Smooth muscle cell (in vitro differentiated cells): ENCODE measurements around the gene MARVELD2. TPM values are rescaled to one million over a fixed set of nuclear protein-coding genes. Genes with fewer than 3 reads are reported as not detected.
"Not testable (repeated sequence)": the region's sequence is repeated elsewhere in the genome, so short reads cannot be mapped to it uniquely, and the experiment has no call there.

ENCODE experiments used
- DNase-seq: peaks from one replicate; lab custom pipeline; 2025; ENCODE audit not compliant: unreplicated experiment; lab: John Stamatoyannopoulos, UW
- H2AFZ ChIP-seq: fragments of 200-600 bp; sonication (generic); 2 replicates; pipeline ENCODE4 v1.6.0; 2016; ENCODE audit warnings: antibody characterized with exemption, low read depth, mild to moderate bottlenecking
- H3F3A ChIP-seq: fragments of 200-600 bp; sonication (generic); 2 replicates; pipeline ENCODE4 v1.6.0; 2017; ENCODE audit warnings: antibody characterized with exemption, low read depth
- H3K27ac ChIP-seq: fragments of 200-600 bp; sonication (generic); 2 replicates; pipeline ENCODE4 v1.5.1; 2016; ENCODE audit warnings: low read depth, mild to moderate bottlenecking
- H3K27me3 ChIP-seq: fragments of 200-600 bp; sonication (generic); 2 replicates; pipeline ENCODE4 v1.6.1; 2016; ENCODE audit warnings: low read depth, mild to moderate bottlenecking
- H3K36me3 ChIP-seq: fragments of 200-600 bp; sonication (generic); 2 replicates; pipeline ENCODE4 v1.5.1; 2016; ENCODE audit warnings: low read depth
- H3K4me1 ChIP-seq: fragments of 200-600 bp; sonication (generic); 2 replicates; pipeline ENCODE4 v1.5.1; 2016; ENCODE audit warnings: low read depth
- H3K4me2 ChIP-seq: fragments of 200-600 bp; sonication (generic); 2 replicates; pipeline ENCODE4 v1.6.0; 2016; ENCODE audit warnings: mild to moderate bottlenecking
- H3K4me3 ChIP-seq: fragments of 200-600 bp; sonication (generic); 2 replicates; pipeline ENCODE4 v1.5.1; 2016; ENCODE audit warnings: mild to moderate bottlenecking
- H3K79me2 ChIP-seq: fragments of 200-600 bp; sonication (generic); 2 replicates; pipeline ENCODE4 v1.6.0; 2016; ENCODE audit warnings: low read depth, mild to moderate bottlenecking
- H3K9ac ChIP-seq: fragments of 200-600 bp; sonication (generic); 2 replicates; pipeline ENCODE4 v1.6.0; 2016; ENCODE audit warnings: low read depth
- H3K9me3 ChIP-seq: fragments of 200-600 bp; sonication (generic); replicated peaks from 2 replicates; pipeline ENCODE4 v1.5.1; 2016; ENCODE audit warnings: low read depth
- H4K20me1 ChIP-seq: fragments of 200-600 bp; sonication (generic); 2 replicates; pipeline ENCODE4 v1.6.0; 2016; ENCODE audit warnings: low read depth
- CTCF ChIP-seq: fragments of 200-600 bp; sonication (generic); IDR thresholded peaks from 2 replicates; pipeline ENCODE4 v1.5.1; 2017; ENCODE audit warnings: borderline replicate concordance, mild to moderate bottlenecking, antibody characterized with exemption; ENCODE audit not compliant: insufficient read depth, poor library complexity, severe bottlenecking
- WGBS: methylation state at CpG from one replicate; pipeline ENCODE4 v1.1.7; 2016; ENCODE audit warnings: low lambda C conversion rate; 5-methylcytosine and 5-hydroxymethylcytosine counted together
- polyA plus RNA-seq: library from polyadenylated mRNA; unstranded; fragments of >200 nt; fragmentation: Nextera tagmentation; extraction: Ambion mirVana; gene quantifications from 2 replicates; pipeline ENCODE4 v1.2.1, GENCODE V29; 2016
- total RNA-seq: library from RNA; depleted of rRNA; stranded (reverse); fragments of >200 nt; gene quantifications from 2 replicates; pipeline ENCODE4 v1.2.3, GENCODE V29; 2014

MARVELD2 gene
- total and polyA plus RNA-seq, 2 experiments from 2014 or later = 1.4 to 8.3 TPM

DNA sequence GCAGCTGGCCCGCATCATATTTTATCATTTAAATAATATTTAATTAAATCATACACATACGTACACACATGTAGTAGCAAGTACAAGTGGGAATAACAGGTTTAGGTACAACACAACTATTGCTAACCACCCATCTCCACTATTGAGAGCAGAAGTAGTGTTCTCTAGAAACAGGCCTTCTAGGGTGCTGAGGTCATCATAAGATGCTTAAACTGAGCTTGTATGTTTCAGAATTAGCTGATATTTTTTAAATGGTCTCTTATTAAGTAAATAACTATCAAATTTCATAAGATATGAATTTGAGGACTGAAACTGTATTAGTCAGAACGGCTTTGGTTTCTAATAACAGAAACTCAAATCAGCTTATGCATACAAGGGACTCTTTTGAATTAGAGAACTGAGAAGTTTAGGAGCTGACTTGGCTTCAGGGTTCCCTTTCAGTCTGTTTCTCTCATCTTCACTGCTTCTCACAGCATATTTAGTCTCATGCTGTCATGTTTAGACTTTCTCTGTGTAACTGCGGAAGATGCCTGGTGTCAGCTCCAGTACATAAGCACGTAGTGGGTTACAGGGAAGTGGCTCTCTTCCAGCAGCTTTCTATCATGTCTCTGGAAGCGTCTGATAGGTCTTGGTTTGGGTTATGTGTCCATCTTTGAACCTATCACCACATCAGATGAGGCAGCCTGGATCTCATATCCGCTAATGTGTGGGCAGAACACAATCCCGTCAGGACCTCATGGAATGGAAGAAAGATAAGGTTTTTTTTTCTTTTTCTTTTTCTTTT lies 52.7 kb downstream of the MARVELD2 start:
- no peak overlapping the region for H3K27ac ChIP-seq
- DNase-seq = no peak
- no peaks in the 10 kb centered on the region for H3K36me3 ChIP-seq
- no peaks in the 10 kb centered on the region for H4K20me1 ChIP-seq
- no peak for TF ChIP-seq CTCF
- no peaks in the 10 kb centered on the region for H3K4me1 ChIP-seq
- no peaks in the 10 kb centered on the region for H3K79me2 ChIP-seq
- no peaks in the 10 kb centered on the region for H3K9me3 ChIP-seq
- H3K4me2 ChIP-seq = no peak overlapping the region
- 89% methylated on average over 8 of the region's 8 CpGs for WGBS
- H3K4me3 ChIP-seq = no peak overlapping the region
- H3K9ac ChIP-seq = no peak overlapping the region
- no peaks in the 10 kb centered on the region for H3K27me3 ChIP-seq
- no peaks in the 10 kb centered on the region for H3F3A ChIP-seq
- H2AFZ ChIP-seq = no peak overlapping the region

- DNase-seq = no peak
- no peak overlapping the region for H3K4me2 ChIP-seq
- H3K27me3 ChIP-seq = no peaks in the 10 kb centered on the region
- H3K27ac ChIP-seq = no peak overlapping the region
- H2AFZ ChIP-seq = no peak overlapping the region
- no peaks in the 10 kb centered on the region for H3K9me3 ChIP-seq
- no peak for TF ChIP-seq CTCF
- H3K36me3 ChIP-seq = no peaks in the 10 kb centered on the region
- H4K20me1 ChIP-seq = no peaks in the 10 kb centered on the region
- no peak overlapping the region for H3K9ac ChIP-seq
- 93% methylated on average over 1 of the region's 1 CpG for WGBS
- H3K4me3 ChIP-seq = no peak overlapping the region
- no peaks in the 10 kb centered on the region for H3K79me2 ChIP-seq
- no peaks in the 10 kb centered on the region for H3F3A ChIP-seq
- H3K4me1 ChIP-seq = no peaks in the 10 kb centered on the region
These were observed 53.7 kb downstream of the MARVELD2 start for GRCh38 chr5:69468631-69469030.

- not testable (repeated sequence) for H3K9ac ChIP-seq, H3K4me1 ChIP-seq, H3K27ac ChIP-seq, H3K36me3 ChIP-seq, H3K79me2 ChIP-seq, H3K4me2 ChIP-seq, H3F3A ChIP-seq, H3K9me3 ChIP-seq, H3K4me3 ChIP-seq, DNase-seq, H2AFZ ChIP-seq, H3K27me3 ChIP-seq, H4K20me1 ChIP-seq
- 89% methylated on average over 6 of the region's 6 CpGs for WGBS
These were observed 56.6 kb downstream of the MARVELD2 start for GRCh38 chr5:69471516-69471915.

DNA sequence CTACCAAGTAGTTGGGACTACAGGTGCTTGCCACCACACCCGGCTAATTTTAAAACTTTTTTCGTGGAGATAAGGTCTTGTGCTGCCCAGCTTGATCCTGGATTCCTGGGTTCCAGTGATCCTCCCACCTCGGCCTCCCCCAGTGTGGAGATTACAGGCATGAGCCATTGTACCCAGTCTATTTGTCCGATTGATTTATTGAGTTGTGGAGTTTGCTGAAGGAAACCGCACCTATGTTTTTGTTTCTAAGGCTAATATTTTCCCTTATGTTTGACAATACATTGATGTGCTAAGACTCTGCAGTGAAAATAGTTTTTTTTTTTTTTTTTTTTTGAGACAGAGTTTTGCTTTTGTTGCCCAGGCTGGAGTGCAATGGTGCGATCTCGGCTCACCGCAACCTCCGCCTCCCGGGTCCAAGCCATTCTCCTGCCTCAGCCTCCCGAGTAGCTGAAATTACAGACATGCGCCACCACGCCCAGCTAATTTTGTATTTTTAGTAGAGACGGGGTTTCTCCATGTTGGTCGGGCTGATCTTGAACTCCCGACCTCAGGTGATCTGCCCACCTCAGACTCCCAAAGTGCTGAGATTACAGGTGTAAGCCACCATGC lies 57.7 kb downstream of the MARVELD2 start:
- H3K4me2 ChIP-seq, H3K79me2 ChIP-seq, H3K9me3 ChIP-seq, H3K27me3 ChIP-seq, H3K4me3 ChIP-seq, H3K9ac ChIP-seq, H3K36me3 ChIP-seq, H3K27ac ChIP-seq, H3F3A ChIP-seq, H3K4me1 ChIP-seq, H2AFZ ChIP-seq, H4K20me1 ChIP-seq, DNase-seq: not testable (repeated sequence)
- 96% methylated on average over 16 of the region's 16 CpGs for WGBS
